C4-2B (cell line): ENCODE data around the gene CTNNA3.

Experiments used
- H3K27ac ChIP-seq: fragments of 450-650 bp; 2 replicates; pipeline ENCODE4 v1.5.1; 2017
- ZFX ChIP-seq: fragments of 450-650 bp; IDR thresholded peaks from 2 replicates; pipeline ENCODE4 v1.6.1; 2017
- TF ChIP-seq, protein P1 (sequence below): fragments of 450-650 bp; conservative IDR thresholded peaks from 2 replicates; pipeline ENCODE4 v1.5.1; 2017; ENCODE audit warnings: mild to moderate bottlenecking

CTNNA3 gene

GRCh38 chr10:67319976-67320375 lies 376.0 kb downstream of the CTNNA3 start:
- TF ChIP-seq ZFX, result no peak
- TF ChIP-seq, protein P1, sequence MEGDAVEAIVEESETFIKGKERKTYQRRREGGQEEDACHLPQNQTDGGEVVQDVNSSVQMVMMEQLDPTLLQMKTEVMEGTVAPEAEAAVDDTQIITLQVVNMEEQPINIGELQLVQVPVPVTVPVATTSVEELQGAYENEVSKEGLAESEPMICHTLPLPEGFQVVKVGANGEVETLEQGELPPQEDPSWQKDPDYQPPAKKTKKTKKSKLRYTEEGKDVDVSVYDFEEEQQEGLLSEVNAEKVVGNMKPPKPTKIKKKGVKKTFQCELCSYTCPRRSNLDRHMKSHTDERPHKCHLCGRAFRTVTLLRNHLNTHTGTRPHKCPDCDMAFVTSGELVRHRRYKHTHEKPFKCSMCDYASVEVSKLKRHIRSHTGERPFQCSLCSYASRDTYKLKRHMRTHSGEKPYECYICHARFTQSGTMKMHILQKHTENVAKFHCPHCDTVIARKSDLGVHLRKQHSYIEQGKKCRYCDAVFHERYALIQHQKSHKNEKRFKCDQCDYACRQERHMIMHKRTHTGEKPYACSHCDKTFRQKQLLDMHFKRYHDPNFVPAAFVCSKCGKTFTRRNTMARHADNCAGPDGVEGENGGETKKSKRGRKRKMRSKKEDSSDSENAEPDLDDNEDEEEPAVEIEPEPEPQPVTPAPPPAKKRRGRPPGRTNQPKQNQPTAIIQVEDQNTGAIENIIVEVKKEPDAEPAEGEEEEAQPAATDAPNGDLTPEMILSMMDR, result no peak

GRCh38 chr10:67308912-67309311 lies 387.1 kb downstream of the CTNNA3 start:
- no peak overlapping the region for H3K27ac ChIP-seq
- TF ChIP-seq ZFX, result no peak
- TF ChIP-seq, protein P1, result no peak

More at GRCh38 chr10:67319976-67320375, 376.0 kb downstream of the CTNNA3 start:
- no peak overlapping the region for H3K27ac ChIP-seq

- no peak overlapping the region for H3K27ac ChIP-seq
- TF ChIP-seq, protein P1, result peak; percentile 71
- TF ChIP-seq ZFX, result no peak
These were observed 389.3 kb downstream of the CTNNA3 start for GRCh38 chr10:67306588-67307205.

- H3K27ac ChIP-seq, result no peak overlapping the region
- TF ChIP-seq, protein P1, result no peak
- no peak for TF ChIP-seq ZFX
These were observed 393.3 kb downstream of the CTNNA3 start for GRCh38 chr10:67302701-67303100.

GRCh38 chr10:67299761-67300160 lies 396.2 kb downstream of the CTNNA3 start:
- no peak overlapping the region for H3K27ac ChIP-seq
- TF ChIP-seq, protein P1, result no peak
- TF ChIP-seq ZFX, result no peak

- H3K27ac ChIP-seq, result no peak overlapping the region
- no peak for TF ChIP-seq ZFX
- TF ChIP-seq, protein P1, result no peak
These were observed 398.3 kb downstream of the CTNNA3 start for GRCh38 chr10:67297637-67298181.

GRCh38 chr10:67296926-67297325 lies 399.1 kb downstream of the CTNNA3 start:
- no peak overlapping the region for H3K27ac ChIP-seq

More at GRCh38 chr10:67296926-67297325, 399.1 kb downstream of the CTNNA3 start:
- no peak for TF ChIP-seq ZFX
- TF ChIP-seq, protein P1, result no peak
